Hematopoietic multipotent progenitor cell (in vitro differentiated cells): ENCODE data around the gene OLFM1. TPM values are rescaled to one million over a fixed set of nuclear protein-coding genes. Genes with fewer than 3 reads are reported as not detected.

ENCODE experiments used
- DNase-seq, 3 donors: peaks; one replicate each; pipeline ENCODE4 v3.0.0-alpha.2; 2011 to 2015; ENCODE audit warnings: low read depth in 2 of 3, low spot score in 2 of 3
- total RNA-seq: library from RNA; depleted of rRNA; stranded (reverse); fragments of >200 nt; gene quantifications from one replicate; pipeline ENCODE4 v1.2.3, GENCODE V29; 2012

Gene OLFM1
- total RNA-seq, 1 donor: 0.27 TPM

DNA sequence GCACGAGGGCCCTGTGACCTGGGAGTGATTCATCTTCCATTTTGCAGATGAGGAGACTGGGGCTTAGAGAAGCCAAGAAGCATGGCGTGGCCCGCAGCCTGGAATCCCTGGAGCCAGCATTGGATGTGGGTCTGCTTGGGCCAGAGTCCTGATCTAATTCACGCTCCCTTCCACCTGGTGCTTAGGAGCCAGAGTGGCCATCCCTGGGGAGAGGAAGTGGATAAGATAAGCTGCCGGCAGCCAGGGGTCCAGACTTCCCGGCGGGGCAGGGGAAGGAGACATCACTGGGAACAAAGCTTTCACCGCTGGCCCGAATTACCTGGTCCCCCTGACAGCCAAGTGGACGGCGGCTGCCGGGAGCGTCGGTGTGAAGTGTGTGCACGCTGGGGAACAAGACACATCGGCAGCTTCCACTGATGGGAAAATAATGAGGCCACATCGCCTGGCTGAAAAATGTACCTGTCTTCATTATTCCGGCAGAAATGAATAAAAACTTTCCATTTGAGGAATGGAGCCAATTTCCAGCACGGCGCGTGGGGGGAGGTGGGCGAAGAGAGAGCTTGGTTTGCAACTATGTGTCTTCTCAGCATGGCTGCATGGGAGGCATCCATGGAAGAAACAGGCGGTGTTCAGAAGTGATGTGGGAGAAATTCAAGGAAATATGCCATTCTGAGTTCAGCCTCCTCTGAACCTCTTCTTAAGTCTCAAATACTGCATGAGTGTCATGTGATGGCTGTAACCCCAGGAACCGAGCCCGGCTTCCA lies 78.5 kb downstream of the OLFM1 start:
- no peak for DNase-seq

DNA sequence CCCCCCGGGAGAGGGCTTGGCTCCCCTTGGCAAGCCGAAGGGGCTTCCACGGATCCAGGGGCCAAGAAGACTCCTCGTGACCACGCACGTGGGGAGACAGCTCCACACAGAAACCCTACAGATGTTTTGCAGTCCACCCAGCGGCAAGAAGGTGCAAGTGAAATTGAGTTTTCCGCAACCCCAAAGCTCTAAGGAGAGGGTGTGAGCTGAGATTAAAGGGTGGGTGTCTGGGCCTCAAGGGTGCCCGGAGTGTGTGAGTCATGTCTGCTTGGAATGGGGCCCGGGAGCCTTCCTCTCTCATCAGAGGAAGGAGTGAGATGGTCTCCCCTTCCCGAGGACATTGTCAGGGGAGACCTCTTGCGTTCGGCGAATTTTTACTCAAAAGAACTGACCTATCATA lies 79.1 kb downstream of the OLFM1 start:
- DNase-seq: no peak

DNA sequence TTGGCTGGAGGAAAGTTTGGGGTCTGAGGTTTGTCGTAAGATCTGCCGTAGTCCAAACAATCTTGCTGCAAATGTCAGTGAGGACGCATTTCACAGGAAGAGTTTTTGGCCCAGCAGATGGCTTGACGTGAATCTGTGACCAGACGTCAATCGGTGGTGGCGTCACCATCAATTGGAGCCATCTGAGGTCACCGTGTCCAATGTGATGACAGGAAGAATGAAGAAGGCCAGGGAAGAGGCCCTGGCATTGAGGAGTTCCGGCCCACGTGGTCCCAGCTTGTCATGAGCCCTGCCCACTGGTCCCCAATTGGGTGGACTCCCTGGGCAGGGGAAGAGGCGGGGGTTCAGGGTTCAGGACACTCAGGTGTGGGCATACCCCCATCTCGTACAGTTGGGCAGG lies 79.9 kb downstream of the OLFM1 start:
- DNase-seq: no peak

DNA sequence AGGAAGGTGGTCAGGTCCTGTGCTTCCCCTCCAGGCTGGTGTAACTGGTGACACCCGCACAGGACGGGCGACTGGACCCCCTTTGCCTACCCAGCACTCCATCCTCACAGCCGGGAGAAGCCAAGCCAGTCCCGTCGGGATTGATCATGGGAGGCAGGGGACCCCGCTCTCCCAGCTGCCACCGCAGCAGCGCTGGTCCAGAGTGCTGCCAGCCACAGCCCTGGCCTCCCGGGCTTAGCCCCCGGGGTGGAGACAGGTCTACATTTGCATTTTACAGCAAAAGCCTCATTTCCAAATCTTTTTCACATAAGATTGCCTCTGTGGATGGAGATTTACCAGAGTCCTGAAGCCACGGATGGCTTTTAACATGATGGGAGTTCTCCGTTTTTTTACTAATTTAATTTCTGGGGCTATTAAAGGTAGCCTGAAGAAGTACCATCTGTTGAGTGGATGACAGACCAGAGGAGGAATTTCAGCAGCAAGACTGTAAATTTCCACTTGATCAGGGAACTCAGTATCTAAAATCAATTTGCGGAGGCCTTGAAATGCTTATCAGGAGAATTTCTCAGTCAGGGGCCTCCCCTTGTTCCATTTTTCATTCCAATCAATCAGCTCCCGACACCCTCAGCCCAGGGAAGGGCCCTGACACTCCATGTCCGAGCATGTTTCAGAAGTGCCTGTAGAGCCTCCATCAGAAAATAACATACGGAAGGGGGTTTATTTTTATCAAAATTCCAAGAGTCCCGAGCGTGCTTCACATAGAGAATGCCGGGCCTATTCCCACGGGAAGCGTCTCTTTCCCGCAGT lies 80.6 kb downstream of the OLFM1 start:
- DNase-seq: no peak

DNA sequence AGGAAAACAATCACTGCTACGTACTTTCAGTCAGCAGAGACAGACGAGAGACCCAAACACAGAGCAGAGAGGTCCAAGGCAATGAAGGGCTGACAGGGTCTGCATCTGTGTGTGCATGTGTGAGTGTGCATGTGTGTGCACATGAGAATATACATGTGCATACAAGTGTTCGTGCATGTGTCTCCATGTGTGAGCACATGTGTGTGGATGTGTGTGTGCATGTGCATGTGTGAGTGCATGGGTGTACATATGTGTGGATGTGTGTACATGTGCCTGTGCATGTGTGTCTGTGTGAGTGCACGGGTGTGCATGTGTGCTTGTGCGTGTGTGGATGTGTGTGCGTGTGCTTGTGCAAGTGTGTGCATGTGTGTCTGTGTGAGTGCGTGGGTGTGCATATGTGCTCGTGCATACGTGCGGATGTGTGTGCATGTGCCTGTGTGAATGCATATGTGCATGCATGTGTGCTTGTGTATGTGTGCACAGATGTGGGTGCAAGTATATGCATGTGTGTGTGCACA lies 82.3 kb downstream of the OLFM1 start:
- DNase-seq: no peak

DNA sequence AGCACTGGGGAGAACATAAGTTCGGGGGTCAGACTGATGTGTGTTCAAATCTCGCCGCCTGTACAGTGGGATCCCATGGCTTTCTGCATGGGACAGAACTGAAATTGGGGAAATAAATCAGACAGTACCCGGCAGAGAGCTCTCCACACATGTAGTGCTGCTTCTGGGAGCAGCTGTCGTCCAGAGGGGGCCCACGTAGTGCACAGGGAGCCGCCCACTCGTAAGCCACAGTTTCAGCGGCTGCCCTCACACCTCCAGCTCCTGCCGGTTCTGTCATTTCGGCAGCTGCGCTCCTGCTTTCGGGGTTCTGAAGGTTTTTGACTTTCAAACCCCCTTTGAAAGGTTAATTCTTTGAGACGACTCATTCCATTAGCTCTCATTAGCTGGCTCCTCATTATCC lies 83.1 kb downstream of the OLFM1 start:
- no peak for DNase-seq

Other genes starting within 250 kb of the OLFM1 start
- not detected for gene FCN2, start 206.9 kb upstream of the OLFM1 start, total RNA-seq
- 10.5 TPM for gene FCN1, start 169.8 kb upstream of the OLFM1 start, total RNA-seq